GM23338 (cell line): ENCODE measurements around the gene CCDC24. TPM values are rescaled to one million over a fixed set of nuclear protein-coding genes. Genes with fewer than 3 reads are reported as not detected.

Experiments used
- ATAC-seq: fragments of 200-7000 bp; cut with Tn5 transposase; 3 replicates; pipeline ENCODE4 v1.9.1; 2020
- DNase-seq: peaks from one replicate; pipeline ENCODE4 v3.0.0-alpha.2; 2015; ENCODE audit warnings: low spot score
- H2AFZ ChIP-seq: fragments of 200-600 bp; sonication (generic); 2 replicates; pipeline ENCODE4 v1.8.0; 2016; ENCODE audit warnings: antibody characterized with exemption, mild to moderate bottlenecking, moderate library complexity
- H3F3A ChIP-seq: fragments of 200-600 bp; sonication (generic); replicated peaks from 2 replicates; pipeline ENCODE4 v1.8.0; 2017; ENCODE audit warnings: antibody characterized with exemption, mixed run types, low read depth
- H3K27ac ChIP-seq: fragments of 200-600 bp; sonication (generic); 2 replicates; pipeline ENCODE4 v1.6.1; 2016; ENCODE audit warnings: low read depth
- H3K27me3 ChIP-seq: fragments of 200-600 bp; sonication (generic); 2 replicates; pipeline ENCODE4 v1.8.0; 2016; ENCODE audit warnings: mild to moderate bottlenecking, mixed run types, moderate library complexity; ENCODE audit not compliant: insufficient read depth
- H3K36me3 ChIP-seq: fragments of 200-600 bp; sonication (generic); 2 replicates; pipeline ENCODE4 v1.8.0; 2016; ENCODE audit warnings: mild to moderate bottlenecking; ENCODE audit not compliant: insufficient read depth
- H3K4me1 ChIP-seq: fragments of 200-600 bp; sonication (generic); 2 replicates; pipeline ENCODE4 v1.8.0; 2016; ENCODE audit warnings: mild to moderate bottlenecking, moderate library complexity; ENCODE audit not compliant: insufficient read depth
- H3K4me2 ChIP-seq: fragments of 200-600 bp; sonication (generic); 2 replicates; pipeline ENCODE4 v1.7.1; 2017; ENCODE audit warnings: mixed run types
- H3K4me3 ChIP-seq: fragments of 200-600 bp; sonication (generic); 2 replicates; pipeline ENCODE4 v1.6.1; 2016; ENCODE audit warnings: mixed run types
- H3K79me2 ChIP-seq: fragments of 200-600 bp; sonication (generic); replicated peaks from 2 replicates; pipeline ENCODE4 v1.8.0; 2017; ENCODE audit warnings: mild to moderate bottlenecking; ENCODE audit not compliant: insufficient read depth
- H3K9me2 ChIP-seq: fragments of 200-600 bp; sonication (generic); 2 replicates; pipeline ENCODE4 v1.8.0; 2017; ENCODE audit not compliant: insufficient read depth
- H4K20me1 ChIP-seq: fragments of 200-600 bp; sonication (generic); replicated peaks from 2 replicates; pipeline ENCODE4 v1.8.0; 2017; ENCODE audit warnings: mild to moderate bottlenecking; ENCODE audit not compliant: insufficient read depth
- H3K27ac Mint-ChIP-seq: 2 replicates; pipeline ENCODE4 v1.8.0; 2020; ENCODE audit warnings: inconsistent platforms, mild to moderate bottlenecking, moderate library complexity, mixed read lengths
- H3K27me3 Mint-ChIP-seq: 3 replicates; pipeline ENCODE4 v1.8.0; 2022; ENCODE audit warnings: low read depth, mild to moderate bottlenecking, moderate library complexity, mixed read lengths, inconsistent platforms; ENCODE audit not compliant: insufficient read depth, poor library complexity
- H3K36me3 Mint-ChIP-seq: 3 replicates; pipeline ENCODE4 v1.8.0; 2021; ENCODE audit warnings: low read depth, mild to moderate bottlenecking, inconsistent platforms, moderate library complexity, mixed read lengths
- H3K4me1 Mint-ChIP-seq: 3 replicates; pipeline ENCODE4 v1.8.0; 2020; ENCODE audit warnings: mild to moderate bottlenecking, inconsistent platforms, mixed read lengths
- H3K4me3 Mint-ChIP-seq: 3 replicates; pipeline ENCODE4 v1.8.0; 2021; ENCODE audit warnings: moderate library complexity, mild to moderate bottlenecking, inconsistent platforms, mixed read lengths
- H3K9me3 Mint-ChIP-seq: 3 replicates; pipeline ENCODE4 v1.8.0; 2020; ENCODE audit warnings: moderate library complexity, mild to moderate bottlenecking, inconsistent platforms, mixed read lengths
- CREB1 ChIP-seq: fragments of 250-450 bp; sonication (Bioruptor Pico); IDR thresholded peaks from 2 replicates; pipeline ENCODE4 v1.5.0; 2020; ENCODE audit warnings: low read depth, mild to moderate bottlenecking, moderate library complexity
- EZH2 ChIP-seq: fragments of 200-600 bp; sonication (generic); IDR thresholded peaks from one replicate; pipeline ENCODE4 v1.8.0; 2017; ENCODE audit warnings: antibody characterized with exemption, mild to moderate bottlenecking, low read depth; ENCODE audit not compliant: unreplicated experiment
- EZH2phosphoT487 ChIP-seq: fragments of 200-600 bp; sonication (generic); IDR thresholded peaks from one replicate; pipeline ENCODE4 v1.8.1; 2018; ENCODE audit warnings: antibody characterized with exemption; ENCODE audit not compliant: unreplicated experiment
- JUNB ChIP-seq: IDR thresholded peaks from one replicate; pipeline ENCODE4 v1.6.1; 2016; ENCODE audit warnings: antibody characterized with exemption; ENCODE audit not compliant: unreplicated experiment
- NANOG ChIP-seq: IDR thresholded peaks from 2 replicates; pipeline ENCODE4 v1.6.1; 2016; ENCODE audit warnings: antibody characterized with exemption, borderline replicate concordance
- POLR2AphosphoS5 ChIP-seq: IDR thresholded peaks from 2 replicates; pipeline ENCODE4 v1.6.1; 2016; ENCODE audit warnings: antibody characterized with exemption, low read depth
- ZNF114 ChIP-seq: fragments of 250-450 bp; sonication (Bioruptor Pico); IDR thresholded peaks from 2 replicates; pipeline ENCODE4 v1.5.0; 2020; ENCODE audit warnings: mild to moderate bottlenecking, moderate library complexity
- ZNF331 ChIP-seq: fragments of 250-450 bp; sonication (Bioruptor Pico); IDR thresholded peaks from 2 replicates; pipeline ENCODE4 v1.5.0; 2020; ENCODE audit warnings: low read depth, mild to moderate bottlenecking, moderate library complexity
- polyA plus RNA-seq: library from polyadenylated mRNA; unstranded; fragments of >200 nt; fragmentation: Nextera tagmentation; extraction: Ambion mirVana; gene quantifications from 2 replicates; pipeline ENCODE4 v1.2.1, GENCODE V29; 2016
- total RNA-seq: library from RNA; depleted of rRNA; stranded (reverse); fragments of >200 nt; shearing (Covaris generic); gene quantifications from 2 replicates; pipeline ENCODE4 v1.2.3, GENCODE V29; 2014
- TF ChIP-seq, protein P1 (sequence below): IDR thresholded peaks from 2 replicates; pipeline ENCODE4 v1.6.1; 2016; ENCODE audit warnings: antibody characterized with exemption
- TF ChIP-seq, protein P2 (sequence below): fragments of 250-450 bp; sonication (Bioruptor Pico); IDR thresholded peaks from 2 replicates; pipeline ENCODE4 v1.5.0; 2020; ENCODE audit warnings: mild to moderate bottlenecking, moderate library complexity
- TF ChIP-seq, protein P3 (sequence below): IDR thresholded peaks from one replicate; pipeline ENCODE4 v1.6.1; 2018; ENCODE audit warnings: antibody characterized with exemption; ENCODE audit not compliant: unreplicated experiment

Gene CCDC24
- total and polyA plus RNA-seq, 2 experiments from 2014 or later, result 8.3 to 17.2 TPM

DNA sequence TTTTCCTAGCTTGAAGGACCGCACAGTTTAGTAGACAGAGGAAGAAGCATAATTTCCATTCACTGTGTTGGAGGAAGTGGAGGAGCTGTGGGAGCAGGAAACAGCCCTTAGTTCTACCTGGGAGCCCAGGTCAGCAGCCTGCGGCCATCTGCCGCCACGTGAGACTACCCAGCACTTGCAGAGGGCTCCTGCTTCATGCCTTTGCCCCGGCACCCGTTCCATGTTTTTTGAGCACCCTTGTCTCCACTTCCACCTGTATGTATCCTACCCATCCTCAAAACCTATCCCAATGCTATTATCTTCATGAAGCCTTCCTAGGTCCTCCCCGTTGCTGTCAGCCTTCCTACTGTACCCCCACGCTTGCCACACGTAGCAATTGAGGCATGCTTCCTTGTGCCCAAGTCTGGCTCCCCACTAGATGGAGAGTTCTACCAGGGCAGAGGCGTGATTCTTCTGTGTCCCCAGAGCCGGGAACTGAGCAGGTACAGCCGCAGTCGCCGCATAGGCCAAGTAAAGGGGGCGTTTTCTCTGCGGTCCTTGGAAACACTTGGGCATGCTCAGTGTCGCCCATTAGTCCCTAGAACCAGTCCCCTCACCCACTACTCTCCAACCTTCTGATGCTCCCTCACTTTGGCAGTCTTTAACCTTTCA, 38.0 kb downstream of the CCDC24 start:
- Histone ChIP-seq H4K20me1 (no peaks in the 10 kb centered on the region; the same call in 1 of the 2 replicates), H3K4me1 (peaks cover 29% of the 10 kb centered on the region), H2AFZ (peak overlapping the region; percentile 86; the same call in 1 of the 2 replicates), H3K4me2 (peak overlapping the region; percentile 90), H3K9me2 (no peaks in the 10 kb centered on the region), H3K79me2 (peaks cover 37% of the 10 kb centered on the region), H3K27me3 (no peaks in the 10 kb centered on the region), H3K4me3 (peak overlapping the region; percentile 98), H3K36me3 (no peaks in the 10 kb centered on the region; the same call in 1 of the 2 replicates), H3F3A (peaks cover 23% of the 10 kb centered on the region), H3K27ac (peak overlapping the region; percentile 98; the same call in 1 of the 2 replicates)
- Mint-ChIP-seq H3K36me3 (peaks cover 28% of the 10 kb centered on the region), H3K4me1 (peaks cover 56% of the 10 kb centered on the region), H3K4me3 (peak overlapping the region; percentile 98), H3K9me3 (peaks cover 4% of the 10 kb centered on the region; the same call in 1 of the 3 replicates), H3K27me3 (peaks cover 10% of the 10 kb centered on the region), H3K27ac (peak overlapping the region; percentile 73; the same call in 1 of the 2 replicates)
- ATAC-seq (peak; percentile 9), DNase-seq (peak; percentile 73)
- TF ChIP-seq ZNF331, result no peak
- TF ChIP-seq NANOG, result no peak
- TF ChIP-seq, protein P1, sequence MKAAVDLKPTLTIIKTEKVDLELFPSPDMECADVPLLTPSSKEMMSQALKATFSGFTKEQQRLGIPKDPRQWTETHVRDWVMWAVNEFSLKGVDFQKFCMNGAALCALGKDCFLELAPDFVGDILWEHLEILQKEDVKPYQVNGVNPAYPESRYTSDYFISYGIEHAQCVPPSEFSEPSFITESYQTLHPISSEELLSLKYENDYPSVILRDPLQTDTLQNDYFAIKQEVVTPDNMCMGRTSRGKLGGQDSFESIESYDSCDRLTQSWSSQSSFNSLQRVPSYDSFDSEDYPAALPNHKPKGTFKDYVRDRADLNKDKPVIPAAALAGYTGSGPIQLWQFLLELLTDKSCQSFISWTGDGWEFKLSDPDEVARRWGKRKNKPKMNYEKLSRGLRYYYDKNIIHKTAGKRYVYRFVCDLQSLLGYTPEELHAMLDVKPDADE, result no peak
- no peak for TF ChIP-seq JUNB
- TF ChIP-seq, protein P2, sequence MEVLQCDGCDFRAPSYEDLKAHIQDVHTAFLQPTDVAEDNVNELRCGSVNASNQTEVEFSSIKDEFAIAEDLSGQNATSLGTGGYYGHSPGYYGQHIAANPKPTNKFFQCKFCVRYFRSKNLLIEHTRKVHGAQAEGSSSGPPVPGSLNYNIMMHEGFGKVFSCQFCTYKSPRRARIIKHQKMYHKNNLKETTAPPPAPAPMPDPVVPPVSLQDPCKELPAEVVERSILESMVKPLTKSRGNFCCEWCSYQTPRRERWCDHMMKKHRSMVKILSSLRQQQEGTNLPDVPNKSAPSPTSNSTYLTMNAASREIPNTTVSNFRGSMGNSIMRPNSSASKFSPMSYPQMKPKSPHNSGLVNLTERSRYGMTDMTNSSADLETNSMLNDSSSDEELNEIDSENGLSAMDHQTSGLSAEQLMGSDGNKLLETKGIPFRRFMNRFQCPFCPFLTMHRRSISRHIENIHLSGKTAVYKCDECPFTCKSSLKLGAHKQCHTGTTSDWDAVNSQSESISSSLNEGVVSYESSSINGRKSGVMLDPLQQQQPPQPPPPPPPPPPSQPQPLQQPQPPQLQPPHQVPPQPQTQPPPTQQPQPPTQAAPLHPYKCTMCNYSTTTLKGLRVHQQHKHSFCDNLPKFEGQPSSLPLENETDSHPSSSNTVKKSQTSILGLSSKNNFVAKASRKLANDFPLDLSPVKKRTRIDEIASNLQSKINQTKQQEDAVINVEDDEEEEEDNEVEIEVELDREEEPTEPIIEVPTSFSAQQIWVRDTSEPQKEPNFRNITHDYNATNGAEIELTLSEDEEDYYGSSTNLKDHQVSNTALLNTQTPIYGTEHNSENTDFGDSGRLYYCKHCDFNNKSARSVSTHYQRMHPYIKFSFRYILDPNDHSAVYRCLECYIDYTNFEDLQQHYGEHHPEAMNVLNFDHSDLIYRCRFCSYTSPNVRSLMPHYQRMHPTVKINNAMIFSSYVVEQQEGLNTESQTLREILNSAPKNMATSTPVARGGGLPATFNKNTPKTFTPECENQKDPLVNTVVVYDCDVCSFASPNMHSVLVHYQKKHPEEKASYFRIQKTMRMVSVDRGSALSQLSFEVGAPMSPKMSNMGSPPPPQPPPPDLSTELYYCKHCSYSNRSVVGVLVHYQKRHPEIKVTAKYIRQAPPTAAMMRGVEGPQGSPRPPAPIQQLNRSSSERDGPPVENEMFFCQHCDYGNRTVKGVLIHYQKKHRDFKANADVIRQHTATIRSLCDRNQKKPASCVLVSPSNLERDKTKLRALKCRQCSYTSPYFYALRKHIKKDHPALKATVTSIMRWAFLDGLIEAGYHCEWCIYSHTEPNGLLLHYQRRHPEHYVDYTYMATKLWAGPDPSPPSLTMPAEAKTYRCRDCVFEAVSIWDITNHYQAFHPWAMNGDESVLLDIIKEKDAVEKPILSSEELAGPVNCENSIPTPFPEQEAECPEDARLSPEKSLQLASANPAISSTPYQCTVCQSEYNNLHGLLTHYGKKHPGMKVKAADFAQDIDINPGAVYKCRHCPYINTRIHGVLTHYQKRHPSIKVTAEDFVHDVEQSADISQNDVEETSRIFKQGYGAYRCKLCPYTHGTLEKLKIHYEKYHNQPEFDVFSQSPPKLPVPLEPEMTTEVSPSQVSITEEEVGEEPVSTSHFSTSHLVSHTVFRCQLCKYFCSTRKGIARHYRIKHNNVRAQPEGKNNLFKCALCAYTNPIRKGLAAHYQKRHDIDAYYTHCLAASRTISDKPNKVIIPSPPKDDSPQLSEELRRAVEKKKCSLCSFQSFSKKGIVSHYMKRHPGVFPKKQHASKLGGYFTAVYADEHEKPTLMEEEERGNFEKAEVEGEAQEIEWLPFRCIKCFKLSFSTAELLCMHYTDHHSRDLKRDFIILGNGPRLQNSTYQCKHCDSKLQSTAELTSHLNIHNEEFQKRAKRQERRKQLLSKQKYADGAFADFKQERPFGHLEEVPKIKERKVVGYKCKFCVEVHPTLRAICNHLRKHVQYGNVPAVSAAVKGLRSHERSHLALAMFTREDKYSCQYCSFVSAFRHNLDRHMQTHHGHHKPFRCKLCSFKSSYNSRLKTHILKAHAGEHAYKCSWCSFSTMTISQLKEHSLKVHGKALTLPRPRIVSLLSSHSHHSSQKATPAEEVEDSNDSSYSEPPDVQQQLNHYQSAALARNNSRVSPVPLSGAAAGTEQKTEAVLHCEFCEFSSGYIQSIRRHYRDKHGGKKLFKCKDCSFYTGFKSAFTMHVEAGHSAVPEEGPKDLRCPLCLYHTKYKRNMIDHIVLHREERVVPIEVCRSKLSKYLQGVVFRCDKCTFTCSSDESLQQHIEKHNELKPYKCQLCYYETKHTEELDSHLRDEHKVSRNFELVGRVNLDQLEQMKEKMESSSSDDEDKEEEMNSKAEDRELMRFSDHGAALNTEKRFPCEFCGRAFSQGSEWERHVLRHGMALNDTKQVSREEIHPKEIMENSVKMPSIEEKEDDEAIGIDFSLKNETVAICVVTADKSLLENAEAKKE (CRISPR knock-in tag), result no peak
- TF ChIP-seq EZH2, result no peak
- no peak for TF ChIP-seq EZH2phosphoT487
- no peak for TF ChIP-seq POLR2AphosphoS5
- TF ChIP-seq, protein P3, sequence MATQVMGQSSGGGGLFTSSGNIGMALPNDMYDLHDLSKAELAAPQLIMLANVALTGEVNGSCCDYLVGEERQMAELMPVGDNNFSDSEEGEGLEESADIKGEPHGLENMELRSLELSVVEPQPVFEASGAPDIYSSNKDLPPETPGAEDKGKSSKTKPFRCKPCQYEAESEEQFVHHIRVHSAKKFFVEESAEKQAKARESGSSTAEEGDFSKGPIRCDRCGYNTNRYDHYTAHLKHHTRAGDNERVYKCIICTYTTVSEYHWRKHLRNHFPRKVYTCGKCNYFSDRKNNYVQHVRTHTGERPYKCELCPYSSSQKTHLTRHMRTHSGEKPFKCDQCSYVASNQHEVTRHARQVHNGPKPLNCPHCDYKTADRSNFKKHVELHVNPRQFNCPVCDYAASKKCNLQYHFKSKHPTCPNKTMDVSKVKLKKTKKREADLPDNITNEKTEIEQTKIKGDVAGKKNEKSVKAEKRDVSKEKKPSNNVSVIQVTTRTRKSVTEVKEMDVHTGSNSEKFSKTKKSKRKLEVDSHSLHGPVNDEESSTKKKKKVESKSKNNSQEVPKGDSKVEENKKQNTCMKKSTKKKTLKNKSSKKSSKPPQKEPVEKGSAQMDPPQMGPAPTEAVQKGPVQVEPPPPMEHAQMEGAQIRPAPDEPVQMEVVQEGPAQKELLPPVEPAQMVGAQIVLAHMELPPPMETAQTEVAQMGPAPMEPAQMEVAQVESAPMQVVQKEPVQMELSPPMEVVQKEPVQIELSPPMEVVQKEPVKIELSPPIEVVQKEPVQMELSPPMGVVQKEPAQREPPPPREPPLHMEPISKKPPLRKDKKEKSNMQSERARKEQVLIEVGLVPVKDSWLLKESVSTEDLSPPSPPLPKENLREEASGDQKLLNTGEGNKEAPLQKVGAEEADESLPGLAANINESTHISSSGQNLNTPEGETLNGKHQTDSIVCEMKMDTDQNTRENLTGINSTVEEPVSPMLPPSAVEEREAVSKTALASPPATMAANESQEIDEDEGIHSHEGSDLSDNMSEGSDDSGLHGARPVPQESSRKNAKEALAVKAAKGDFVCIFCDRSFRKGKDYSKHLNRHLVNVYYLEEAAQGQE, result no peak
- TF ChIP-seq CREB1 (CRISPR knock-in tag), result no peak
- no peak for TF ChIP-seq ZNF114 (CRISPR knock-in tag)
